K562 (cell line): ENCODE results near the gene DNAJC17. TPM values are rescaled to one million over a fixed set of nuclear protein-coding genes. Genes with fewer than 3 reads are reported as not detected.

ENCODE experiments used
- CHD1 ChIP-seq: fragments of 200-600 bp; sonication (generic); IDR thresholded peaks from one replicate; pipeline ENCODE4 v1.6.1; 2012; ENCODE audit warnings: mild to moderate bottlenecking, moderate library complexity, low read length, inconsistent platforms
- CREB1 ChIP-seq, 2 experiments: sonication (generic) in 1 of 2; formaldehyde crosslinking in 1 of 2; IDR thresholded peaks; 2 replicates each; pipeline versions ENCODE4 v1.6.1 to v1.8.0; 2012 to 2022; ENCODE audit warnings: inconsistent platforms in 1 of 2, mild to moderate bottlenecking in 1 of 2, missing genetic modification reagents in 1 of 2, moderate library complexity in 1 of 2
- GABPB1 ChIP-seq: sonication (generic); formaldehyde crosslinking; IDR thresholded peaks from 2 replicates; pipeline ENCODE4 v1.8.0; 2022; ENCODE audit warnings: mild to moderate bottlenecking, missing genetic modification reagents
- LEF1 ChIP-seq: fragments of 450-650 bp; IDR thresholded peaks from 2 replicates; pipeline ENCODE4 v1.6.1; 2016; ENCODE audit warnings: mild to moderate bottlenecking
- SIRT6 ChIP-seq: IDR thresholded peaks from one replicate; pipeline ENCODE4 v1.6.1; 2012; ENCODE audit warnings: low read depth, mild to moderate bottlenecking, control low read depth, inconsistent platforms, low read length, moderate library complexity
- STAT5B ChIP-seq: fragments of 250-450 bp; sonication (Bioruptor Pico); IDR thresholded peaks from 2 replicates; pipeline ENCODE4 v1.8.0; 2021; ENCODE audit warnings: mild to moderate bottlenecking, inconsistent platforms
- ZNF830 ChIP-seq: fragments of 250-450 bp; sonication (Bioruptor Pico); IDR thresholded peaks from 2 replicates; pipeline ENCODE4 v1.5.0; 2021; ENCODE audit warnings: mild to moderate bottlenecking
- polyA plus RNA-seq, 8 experiments: library from polyadenylated mRNA; depleted of rRNA in 4 of 8; stranded (reverse) in 5 of 8; unstranded in 3 of 8; fragments of >200 nt; fragmentation: Nextera tagmentation in 2 of 8; fragmentation: Illumina TruSeq in 1 of 8; extraction: Ambion mirVana in 2 of 8; extraction: Trizol in 1 of 8; gene quantifications; 2 replicates each; pipeline versions ENCODE4 v1.2.1 to v1.2.3, GENCODE V29; 2011 to 2014; ENCODE audit warnings: inconsistent platforms in 1 of 8, missing spikeins in 1 of 8
- total RNA-seq, 7 experiments: library from RNA; depleted of rRNA in 6 of 7; stranded (reverse); fragments of >200 nt in 6 of 7; fragmentation: Illumina TruSeq in 2 of 7; extraction: Trizol in 2 of 7; gene quantifications; 2 replicates each; pipeline versions ENCODE4 v1.2.1 to v1.2.3, GENCODE V29; 2011 to 2021; ENCODE audit warnings: low replicate concordance in 1 of 7
- TF ChIP-seq, protein P1 (sequence below): sonication (generic); formaldehyde crosslinking; IDR thresholded peaks from 2 replicates; pipeline ENCODE4 v1.8.0; 2022; ENCODE audit warnings: mild to moderate bottlenecking, missing genetic modification reagents
- TF ChIP-seq, protein P2 (sequence below): fragments of 450-650 bp; IDR thresholded peaks from 2 replicates; pipeline ENCODE4 v1.6.1; 2016; ENCODE audit warnings: missing biosample characterization, missing genetic modification characterization
- TF ChIP-seq, protein P3 (sequence below): fragments of 200-800 bp; sonication (Bioruptor generic); IDR thresholded peaks from 2 replicates; pipeline ENCODE4 v1.6.1; 2017; ENCODE audit warnings: missing genetic modification characterization, missing compliant biosample characterization

DNAJC17 gene
- total and polyA plus RNA-seq, 9 of the 15 experiments (the other 6 are each of a cell fraction or from before 2014, with no cell fraction given) = 2.4 to 79.4 (median 44.2) TPM

GRCh38 chr15:40763801-40764628, 43.3 kb downstream of the DNAJC17 start, which contains the start of gene GCHFR (continued):
- TF ChIP-seq, protein P1, sequence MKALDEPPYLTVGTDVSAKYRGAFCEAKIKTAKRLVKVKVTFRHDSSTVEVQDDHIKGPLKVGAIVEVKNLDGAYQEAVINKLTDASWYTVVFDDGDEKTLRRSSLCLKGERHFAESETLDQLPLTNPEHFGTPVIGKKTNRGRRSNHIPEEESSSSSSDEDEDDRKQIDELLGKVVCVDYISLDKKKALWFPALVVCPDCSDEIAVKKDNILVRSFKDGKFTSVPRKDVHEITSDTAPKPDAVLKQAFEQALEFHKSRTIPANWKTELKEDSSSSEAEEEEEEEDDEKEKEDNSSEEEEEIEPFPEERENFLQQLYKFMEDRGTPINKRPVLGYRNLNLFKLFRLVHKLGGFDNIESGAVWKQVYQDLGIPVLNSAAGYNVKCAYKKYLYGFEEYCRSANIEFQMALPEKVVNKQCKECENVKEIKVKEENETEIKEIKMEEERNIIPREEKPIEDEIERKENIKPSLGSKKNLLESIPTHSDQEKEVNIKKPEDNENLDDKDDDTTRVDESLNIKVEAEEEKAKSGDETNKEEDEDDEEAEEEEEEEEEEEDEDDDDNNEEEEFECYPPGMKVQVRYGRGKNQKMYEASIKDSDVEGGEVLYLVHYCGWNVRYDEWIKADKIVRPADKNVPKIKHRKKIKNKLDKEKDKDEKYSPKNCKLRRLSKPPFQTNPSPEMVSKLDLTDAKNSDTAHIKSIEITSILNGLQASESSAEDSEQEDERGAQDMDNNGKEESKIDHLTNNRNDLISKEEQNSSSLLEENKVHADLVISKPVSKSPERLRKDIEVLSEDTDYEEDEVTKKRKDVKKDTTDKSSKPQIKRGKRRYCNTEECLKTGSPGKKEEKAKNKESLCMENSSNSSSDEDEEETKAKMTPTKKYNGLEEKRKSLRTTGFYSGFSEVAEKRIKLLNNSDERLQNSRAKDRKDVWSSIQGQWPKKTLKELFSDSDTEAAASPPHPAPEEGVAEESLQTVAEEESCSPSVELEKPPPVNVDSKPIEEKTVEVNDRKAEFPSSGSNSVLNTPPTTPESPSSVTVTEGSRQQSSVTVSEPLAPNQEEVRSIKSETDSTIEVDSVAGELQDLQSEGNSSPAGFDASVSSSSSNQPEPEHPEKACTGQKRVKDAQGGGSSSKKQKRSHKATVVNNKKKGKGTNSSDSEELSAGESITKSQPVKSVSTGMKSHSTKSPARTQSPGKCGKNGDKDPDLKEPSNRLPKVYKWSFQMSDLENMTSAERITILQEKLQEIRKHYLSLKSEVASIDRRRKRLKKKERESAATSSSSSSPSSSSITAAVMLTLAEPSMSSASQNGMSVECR (CRISPR knock-in tag) = peak; percentile 87
- TF ChIP-seq CHD1 (no peak), CREB1 (IDR thresholded peaks at IDR 0.05) (peak; percentile 72), CREB1 (CRISPR knock-in tag; IDR thresholded peaks at IDR 0.05) (peak; percentile 82), STAT5B (no peak), LEF1 (0 out of 2 replicates have a peak, but pooled peaks have one; percentile 23), ZNF830 (CRISPR knock-in tag) (0 out of 2 replicates have a peak, but pooled peaks have one; percentile 33), SIRT6 (no peak), GABPB1 (peak; percentile 73; the same call in 1 of the 2 replicates)
- TF ChIP-seq, protein P2, sequence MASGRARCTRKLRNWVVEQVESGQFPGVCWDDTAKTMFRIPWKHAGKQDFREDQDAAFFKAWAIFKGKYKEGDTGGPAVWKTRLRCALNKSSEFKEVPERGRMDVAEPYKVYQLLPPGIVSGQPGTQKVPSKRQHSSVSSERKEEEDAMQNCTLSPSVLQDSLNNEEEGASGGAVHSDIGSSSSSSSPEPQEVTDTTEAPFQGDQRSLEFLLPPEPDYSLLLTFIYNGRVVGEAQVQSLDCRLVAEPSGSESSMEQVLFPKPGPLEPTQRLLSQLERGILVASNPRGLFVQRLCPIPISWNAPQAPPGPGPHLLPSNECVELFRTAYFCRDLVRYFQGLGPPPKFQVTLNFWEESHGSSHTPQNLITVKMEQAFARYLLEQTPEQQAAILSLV (tag) = no peak
- TF ChIP-seq, protein P3, sequence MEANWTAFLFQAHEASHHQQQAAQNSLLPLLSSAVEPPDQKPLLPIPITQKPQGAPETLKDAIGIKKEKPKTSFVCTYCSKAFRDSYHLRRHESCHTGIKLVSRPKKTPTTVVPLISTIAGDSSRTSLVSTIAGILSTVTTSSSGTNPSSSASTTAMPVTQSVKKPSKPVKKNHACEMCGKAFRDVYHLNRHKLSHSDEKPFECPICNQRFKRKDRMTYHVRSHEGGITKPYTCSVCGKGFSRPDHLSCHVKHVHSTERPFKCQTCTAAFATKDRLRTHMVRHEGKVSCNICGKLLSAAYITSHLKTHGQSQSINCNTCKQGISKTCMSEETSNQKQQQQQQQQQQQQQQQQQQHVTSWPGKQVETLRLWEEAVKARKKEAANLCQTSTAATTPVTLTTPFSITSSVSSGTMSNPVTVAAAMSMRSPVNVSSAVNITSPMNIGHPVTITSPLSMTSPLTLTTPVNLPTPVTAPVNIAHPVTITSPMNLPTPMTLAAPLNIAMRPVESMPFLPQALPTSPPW = peak; percentile 57
